HepG2 (cell line): ENCODE data around the gene RUNX3.

Experiments used
- BRCA1 ChIP-seq: sonication (generic); formaldehyde crosslinking; IDR thresholded peaks from 2 replicates; pipeline ENCODE4 v1.4.0; 2020; ENCODE audit warnings: missing genetic modification reagents
- CHD4 ChIP-seq: fragments of 200-600 bp; sonication (generic); IDR thresholded peaks from 2 replicates; pipeline ENCODE4 v1.7.0; 2017; ENCODE audit warnings: mild to moderate bottlenecking, low read length, borderline replicate concordance
- CTCF ChIP-seq: sonication (generic); formaldehyde crosslinking; IDR thresholded peaks from 2 replicates; pipeline ENCODE4 v1.5.0; 2020; ENCODE audit warnings: mild to moderate bottlenecking, missing genetic modification reagents, moderate library complexity
- HCFC1 ChIP-seq: fragments of 150-350 bp; IDR thresholded peaks from 2 replicates; pipeline ENCODE4 v1.6.1; 2014; ENCODE audit warnings: low read depth, low read length
- JUND ChIP-seq: sonication (generic); formaldehyde crosslinking; IDR thresholded peaks from 2 replicates; pipeline ENCODE4 v1.8.0; 2022; ENCODE audit warnings: mild to moderate bottlenecking, missing genetic modification reagents
- POLR2A ChIP-seq, 2 experiments: IDR thresholded peaks; 2 replicates each; pipeline ENCODE4 v1.6.1; 2011; ENCODE audit warnings: low read depth in 2 of 2, low read length in 2 of 2, mild to moderate bottlenecking in 1 of 2, moderate library complexity in 1 of 2; ENCODE audit not compliant: insufficient read depth in 1 of 2
- POLR2AphosphoS2 ChIP-seq: IDR thresholded peaks from 2 replicates; pipeline ENCODE4 v1.6.1; 2011; ENCODE audit warnings: low read depth, low read length, improper control_type of control experiment
- POLR2AphosphoS5 ChIP-seq: IDR thresholded peaks from 2 replicates; pipeline ENCODE4 v1.6.1; 2012; ENCODE audit warnings: low read depth, low read length
- PREB ChIP-seq: sonication (generic); formaldehyde crosslinking; IDR thresholded peaks from 2 replicates; pipeline ENCODE4 v1.4.0; 2020; ENCODE audit warnings: missing genetic modification reagents
- SIN3A ChIP-seq: IDR thresholded peaks from 2 replicates; pipeline ENCODE4 v1.6.1; 2011; ENCODE audit warnings: low read depth, mild to moderate bottlenecking, control low read depth, low read length, borderline replicate concordance
- ZBTB14 ChIP-seq: sonication (generic); formaldehyde crosslinking; IDR thresholded peaks from 2 replicates; pipeline ENCODE4 v1.4.0; 2020; ENCODE audit warnings: missing genetic modification reagents
- ZBTB43 ChIP-seq: sonication (generic); formaldehyde crosslinking; conservative IDR thresholded peaks from 2 replicates; pipeline ENCODE4 v1.4.0; 2020; ENCODE audit warnings: missing genetic modification reagents
- ZNF644 ChIP-seq: IDR thresholded peaks from 2 replicates; pipeline ENCODE4 v1.6.1; 2016; ENCODE audit warnings: low read depth
- ZSCAN20 ChIP-seq: sonication (generic); formaldehyde crosslinking; IDR thresholded peaks from 2 replicates; pipeline ENCODE4 v1.4.0; 2020; ENCODE audit warnings: missing genetic modification reagents, mild to moderate bottlenecking, borderline replicate concordance

DNA sequence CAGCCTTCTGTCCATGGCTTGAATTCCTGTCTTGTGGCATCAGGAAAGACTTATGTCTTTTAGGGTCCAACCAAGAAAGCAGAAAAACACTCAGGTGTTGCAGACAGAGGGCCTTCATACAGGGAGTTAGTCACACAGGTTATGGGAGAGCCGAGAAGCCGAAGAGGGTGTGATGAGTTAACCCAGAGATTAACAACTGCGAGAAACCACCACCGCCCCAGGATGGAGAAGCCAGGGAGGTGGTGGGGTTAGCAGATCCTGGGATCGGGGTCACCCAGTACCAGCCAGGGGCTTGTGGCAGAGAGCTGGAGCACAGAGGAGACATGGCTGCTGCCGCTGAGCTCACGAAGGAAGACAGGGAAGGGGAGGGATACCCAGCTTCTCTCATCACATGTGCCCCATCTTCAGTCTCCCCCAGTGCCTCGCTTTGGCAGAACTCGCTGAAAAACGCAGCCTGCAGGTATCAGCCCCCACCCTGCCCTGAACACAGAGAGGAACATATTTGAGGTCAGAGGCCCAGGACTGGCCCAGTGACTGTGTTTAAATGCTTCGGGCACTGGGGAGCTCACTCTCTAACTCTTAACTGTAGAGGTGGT, 58.7 kb downstream of the RUNX3 start:
- TF ChIP-seq JUND (CRISPR knock-in tag) (no peak), BRCA1 (CRISPR knock-in tag) (no peak), POLR2A (IDR thresholded peaks at IDR 0.05; ENCODE audit: insufficient read depth in 1 of 2, low read depth in 2 of 2, low read length in 2 of 2) (no peak), ZSCAN20 (CRISPR knock-in tag) (no peak), POLR2AphosphoS5 (no peak), CTCF (CRISPR knock-in tag) (no peak), CHD4 (no peak), POLR2AphosphoS2 (no peak), PREB (CRISPR knock-in tag) (no peak), ZBTB43 (CRISPR knock-in tag) (no peak), ZNF644 (no peak), HCFC1 (no peak), SIN3A (no peak), ZBTB14 (CRISPR knock-in tag) (no peak)
